GM12892 (cell line): ENCODE measurements around the gene TUBB6.

ENCODE experiments used
- POLR2A ChIP-seq: IDR thresholded peaks from 2 replicates; pipeline ENCODE4 v1.6.1; 2011; ENCODE audit warnings: low read depth, low read length, control low read depth
- POLR2AphosphoS5 ChIP-seq: IDR thresholded peaks from 2 replicates; pipeline ENCODE4 v1.6.1; 2011; ENCODE audit warnings: low read depth, low read length, control low read depth
- TAF1 ChIP-seq: IDR thresholded peaks from 2 replicates; pipeline ENCODE4 v1.6.1; 2011; ENCODE audit warnings: low read depth, mild to moderate bottlenecking, control low read depth, low read length, borderline replicate concordance

DNA sequence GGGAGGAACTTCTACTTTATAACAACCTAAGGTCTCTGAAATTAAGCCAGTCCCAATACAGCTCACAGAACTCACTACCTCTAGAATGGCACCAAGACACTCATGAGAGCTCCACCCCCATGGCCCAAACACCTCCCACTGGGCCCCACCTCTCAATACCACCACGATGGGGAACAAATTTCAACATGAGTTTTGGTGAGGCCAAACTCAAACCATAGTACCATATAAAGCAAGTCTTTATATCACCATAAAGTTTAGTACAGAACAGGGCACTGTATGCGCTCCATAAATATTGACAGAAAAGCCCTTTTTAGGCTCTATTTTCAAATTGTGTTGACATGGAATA lies 65.7 kb downstream of the TUBB6 start:
- TF ChIP-seq POLR2A (no peak), POLR2AphosphoS5 (no peak), TAF1 (no peak)
